A549 (cell line): ENCODE results near the gene PPOX. TPM values are rescaled to one million over a fixed set of nuclear protein-coding genes. Genes with fewer than 3 reads are reported as not detected.

Experiments
- ATAC-seq, 2 experiments: fragments of 200-7000 bp in 1 of 2; fragments of >200 bp in 1 of 2; cut with Nextera tagmentation in 1 of 2; cut with Tn5 transposase in 1 of 2; 3 replicates each; pipeline versions ENCODE4 v1.8.0 to v1.9.1; 2018 to 2020; ENCODE audit warnings: mild to moderate bottlenecking in 1 of 2, moderate library complexity in 1 of 2
- CTCF ChIA-PET: fragments of 300-600 bp; sonication (Branson Sonifier 250); formaldehyde crosslinking; extraction: SDS; loops from one replicate; lab custom pipeline; 2021; ENCODE audit warnings: antibody characterized with exemption, inconsistent platforms; lab: Yijun Ruan, JAX
- POLR2A ChIA-PET: fragments of 350-600 bp; formaldehyde crosslinking; extraction: SDS; loops from one replicate; lab custom pipeline; 2021; ENCODE audit warnings: antibody characterized with exemption, inconsistent platforms; lab: Yijun Ruan, JAX
- DNase-seq, 2 experiments: peaks; one replicate each; pipeline versions ENCODE4 v3.0.0 to v3.0.0-alpha.2; 2011 to 2016; ENCODE audit warnings: low read depth in 1 of 2, low spot score in 1 of 2
- FAIRE-seq: peaks from 2 replicates; lab custom pipeline; 2011; peaks lifted over from hg19 to GRCh38; lab: Jason Lieb, UNC
- H3K27ac ChIP-seq, 2 experiments: fragments of >200 bp; sonication (Bioruptor Twin); formaldehyde crosslinking; 3 replicates each; pipeline ENCODE4 v1.5.1; 2016 to 2017
- H3K4me1 ChIP-seq: fragments of >200 bp; sonication (Bioruptor Twin); formaldehyde crosslinking; 3 replicates; pipeline ENCODE4 v1.6.1; 2016
- H3K4me2 ChIP-seq: fragments of >200 bp; sonication (Bioruptor Twin); formaldehyde crosslinking; 3 replicates; pipeline ENCODE4 v1.6.1; 2016
- H3K4me3 ChIP-seq: fragments of >200 bp; sonication (Bioruptor Twin); formaldehyde crosslinking; 3 replicates; pipeline ENCODE4 v1.5.1; 2016
- H3K9me3 ChIP-seq: fragments of >200 bp; sonication (Bioruptor Twin); formaldehyde crosslinking; 3 replicates; pipeline ENCODE4 v1.6.1; 2016
- CBX2 ChIP-seq: fragments of 200-600 bp; sonication (generic); IDR thresholded peaks from 2 replicates; pipeline ENCODE4 v1.6.1; 2016; ENCODE audit warnings: low read depth, mild to moderate bottlenecking, borderline replicate concordance
- CEBPB ChIP-seq, 2 experiments: fragments of >200 bp in 1 of 2; sonication (Bioruptor Twin) in 1 of 2; formaldehyde crosslinking in 1 of 2; IDR thresholded peaks; 2 replicates each; pipeline ENCODE4 v1.6.1; 2012 to 2016
- CHD2 ChIP-seq: fragments of 150-350 bp; IDR thresholded peaks from 2 replicates; pipeline ENCODE4 v1.6.1; 2014; ENCODE audit warnings: low read length; ENCODE audit not compliant: partially characterized antibody
- CTCF ChIP-seq: fragments of >200 bp; sonication (Bioruptor Twin); formaldehyde crosslinking; IDR thresholded peaks from 3 replicates; pipeline ENCODE4 v1.5.1; 2016
- ESRRA ChIP-seq: fragments of 150-350 bp; IDR thresholded peaks from 2 replicates; pipeline ENCODE4 v1.6.1; 2014; ENCODE audit warnings: mild to moderate bottlenecking, low read length, borderline replicate concordance
- FOXS1 ChIP-seq: fragments of 250-450 bp; sonication (Bioruptor Pico); IDR thresholded peaks from 2 replicates; pipeline ENCODE4 v1.5.0; 2020; ENCODE audit warnings: mild to moderate bottlenecking, moderate library complexity
- HDAC2 ChIP-seq: fragments of 200-600 bp; sonication (generic); IDR thresholded peaks from 2 replicates; pipeline ENCODE4 v1.6.1; 2016
- HEYL ChIP-seq: fragments of 250-450 bp; sonication (Bioruptor Pico); IDR thresholded peaks from 2 replicates; pipeline ENCODE4 v1.8.0; 2021; ENCODE audit warnings: mild to moderate bottlenecking, moderate library complexity
- JUN ChIP-seq, 2 experiments: fragments of >200 bp; sonication (Bioruptor Twin); formaldehyde crosslinking; IDR thresholded peaks; 2 replicates in 1 of 2; 3 replicates in 1 of 2; pipeline ENCODE4 v1.6.1; 2016 to 2017
- JUNB ChIP-seq: fragments of >200 bp; sonication (Bioruptor Twin); formaldehyde crosslinking; IDR thresholded peaks from 2 replicates; pipeline ENCODE4 v1.6.1; 2016
- KDM5A ChIP-seq: fragments of 200-600 bp; sonication (generic); IDR thresholded peaks from 2 replicates; pipeline ENCODE4 v1.6.1; 2016; ENCODE audit warnings: antibody characterized with exemption, mild to moderate bottlenecking
- MAFK ChIP-seq: fragments of 450-650 bp; IDR thresholded peaks from 2 replicates; pipeline ENCODE4 v1.6.1; 2014; ENCODE audit not compliant: partially characterized antibody
- MAZ ChIP-seq: fragments of 150-350 bp; IDR thresholded peaks from 2 replicates; pipeline ENCODE4 v1.6.1; 2014; ENCODE audit warnings: antibody characterized with exemption, low read depth, low read length, borderline replicate concordance
- MYC ChIP-seq: IDR thresholded peaks from 2 replicates; pipeline ENCODE4 v1.6.1; 2012; ENCODE audit warnings: mild to moderate bottlenecking, inconsistent platforms, low read length, improper control_type of control experiment, borderline replicate concordance
- NPAS2 ChIP-seq: fragments of 250-450 bp; sonication (Bioruptor Pico); IDR thresholded peaks from 2 replicates; pipeline ENCODE4 v1.8.0; 2022; ENCODE audit warnings: mild to moderate bottlenecking, moderate library complexity, borderline replicate concordance
- NR3C1 ChIP-seq: fragments of >200 bp; sonication (Bioruptor Twin); formaldehyde crosslinking; IDR thresholded peaks from 3 replicates; pipeline ENCODE4 v1.6.1; 2017
- POLR2A ChIP-seq: IDR thresholded peaks from 2 replicates; pipeline ENCODE4 v1.6.1; 2012; ENCODE audit warnings: mild to moderate bottlenecking, low read length
- RAD21 ChIP-seq, 2 experiments: fragments of >200 bp in 1 of 2; sonication (Bioruptor Twin) in 1 of 2; formaldehyde crosslinking in 1 of 2; IDR thresholded peaks in 1 of 2; conservative IDR thresholded peaks in 1 of 2; 2 replicates in 1 of 2; 3 replicates in 1 of 2; pipeline ENCODE4 v1.6.1; 2012 to 2018; ENCODE audit warnings: inconsistent platforms in 1 of 2
- RARB ChIP-seq: fragments of 250-450 bp; sonication (Bioruptor Pico); IDR thresholded peaks from 2 replicates; pipeline ENCODE4 v1.8.0; 2021; ENCODE audit warnings: mild to moderate bottlenecking, moderate library complexity
- REST ChIP-seq: fragments of 200-600 bp; sonication (generic); IDR thresholded peaks from 2 replicates; pipeline ENCODE4 v1.6.1; 2016; ENCODE audit warnings: antibody characterized with exemption, mild to moderate bottlenecking, moderate library complexity
- RNF2 ChIP-seq: fragments of 200-600 bp; sonication (generic); IDR thresholded peaks from 2 replicates; pipeline ENCODE4 v1.6.1; 2016; ENCODE audit warnings: low read depth, mild to moderate bottlenecking, antibody characterized with exemption, moderate library complexity, borderline replicate concordance
- SMC3 ChIP-seq: fragments of >200 bp; sonication (Bioruptor Twin); formaldehyde crosslinking; IDR thresholded peaks from 3 replicates; pipeline ENCODE4 v1.6.1; 2018; ENCODE audit warnings: inconsistent platforms
- TFCP2L1 ChIP-seq: fragments of 250-450 bp; sonication (Bioruptor Pico); IDR thresholded peaks from 2 replicates; pipeline ENCODE4 v1.5.0; 2021; ENCODE audit warnings: mild to moderate bottlenecking
- ZC3H11A ChIP-seq: fragments of 450-650 bp; IDR thresholded peaks from 2 replicates; pipeline ENCODE4 v1.6.1; 2014; ENCODE audit warnings: antibody characterized with exemption, mild to moderate bottlenecking
- WGBS: methylation state at CpG from one replicate; pipeline ENCODE4 v1.1.6; 2017; ENCODE audit errors: missing lambda C conversion rate; 5-methylcytosine and 5-hydroxymethylcytosine counted together
- polyA plus RNA-seq, 4 experiments: library from polyadenylated mRNA; depleted of rRNA in 3 of 4; stranded (reverse); fragments of >200 nt; fragmentation: RNase III in 1 of 4; extraction: RNeasy Plus Mini Kit Qiagen cat#74134 plus additional on column Dnase treatment in 1 of 4; gene quantifications; 2 replicates in 3 of 4; 3 replicates in 1 of 4; pipeline ENCODE4 v1.2.3, GENCODE V29; 2011 to 2017
- TF ChIP-seq, protein P1 (sequence below): fragments of >200 bp; sonication (Bioruptor Twin); formaldehyde crosslinking; IDR thresholded peaks from 2 replicates; pipeline ENCODE4 v1.6.1; 2016

Gene PPOX
- polyA plus RNA-seq, 2 of the 4 experiments (the other 2 are of a cell fraction): 13.8 to 14.1 TPM

- CTCF ChIA-PET: interaction anchor here (0.9 to 20.1 kb wide), 7 partner anchors 10 to 165 kb away, joined by 3 to 319 read pairs (median 6); partner anchors contain the start of genes NDUFS2 and TOMM40L
- H3K4me3 ChIP-seq: no peak overlapping the region
Observed at GRCh38 chr1:161219078-161219892, 53.1 kb downstream of the PPOX start.

DNA sequence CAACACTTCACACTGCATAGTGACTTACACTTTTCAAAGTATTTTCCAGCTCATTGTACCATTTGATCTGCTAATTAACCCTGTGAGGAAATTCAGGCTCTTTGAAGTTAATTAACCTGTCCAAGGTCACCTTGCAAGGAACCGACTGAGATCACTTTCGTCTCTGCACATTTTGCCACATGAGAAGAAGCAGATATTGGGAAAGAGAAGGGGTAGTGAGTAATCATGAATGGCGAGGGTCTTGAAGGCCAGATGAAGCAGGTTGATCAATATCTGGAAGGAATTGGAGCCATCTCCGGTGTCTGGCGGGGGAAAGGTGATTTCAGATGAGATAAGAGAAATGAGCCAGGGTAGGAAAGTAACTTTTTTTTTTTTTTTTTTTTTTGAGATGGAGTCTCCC lies 53.8 kb downstream of the PPOX start:
- FAIRE-seq: no peak
- H3K27ac ChIP-seq: no peak overlapping the region
- no peak for DNase-seq
- no peaks in the 10 kb centered on the region for H3K9me3 ChIP-seq
- ATAC-seq: no peak
- POLR2A ChIA-PET: interaction anchor here (1.0 kb wide), 1 partner anchor 18 kb away, joined by 3 read pairs; the partner anchor contains the start of gene NDUFS2
- no peak overlapping the region for H3K4me3 ChIP-seq
- H3K4me2 ChIP-seq: no peak overlapping the region
- CTCF ChIA-PET: interaction anchor here (1.0 to 20.1 kb wide), 6 partner anchors 9 to 164 kb away, joined by 3 to 319 read pairs (median 36); partner anchors contain the start of genes NDUFS2 and TOMM40L
- 85% methylated on average over 5 of the region's 5 CpGs for WGBS
- H3K4me1 ChIP-seq: no peaks in the 10 kb centered on the region
- no peak for TF ChIP-seq HEYL (CRISPR knock-in tag)
- no peak for TF ChIP-seq FOXS1 (CRISPR knock-in tag)
- TF ChIP-seq MAZ: no peak
- TF ChIP-seq RAD21 (conservative IDR thresholded peaks at IDR 0.05 in 1 of 2, IDR thresholded peaks at IDR 0.05 in 1 of 2): no peak
- no peak for TF ChIP-seq POLR2A
- no peak for TF ChIP-seq CTCF
- TF ChIP-seq NR3C1: no peak

More at GRCh38 chr1:161219078-161219892, 53.1 kb downstream of the PPOX start:
- no peak for ATAC-seq
- H3K9me3 ChIP-seq: no peaks in the 10 kb centered on the region
- POLR2A ChIA-PET: interaction anchor here (0.6 kb wide), 1 partner anchor 161 kb away, joined by 3 read pairs; no protein-coding TSS in a partner anchor
- 59% methylated on average over 5 of the region's 5 CpGs for WGBS
- no peak overlapping the region for H3K4me2 ChIP-seq
- DNase-seq: no peak
- H3K27ac ChIP-seq: no peak overlapping the region
- no peaks in the 10 kb centered on the region for H3K4me1 ChIP-seq
- no peak for TF ChIP-seq KDM5A
- TF ChIP-seq NPAS2: no peak
- no peak for TF ChIP-seq RNF2
- TF ChIP-seq CBX2: no peak
- TF ChIP-seq, protein P1, sequence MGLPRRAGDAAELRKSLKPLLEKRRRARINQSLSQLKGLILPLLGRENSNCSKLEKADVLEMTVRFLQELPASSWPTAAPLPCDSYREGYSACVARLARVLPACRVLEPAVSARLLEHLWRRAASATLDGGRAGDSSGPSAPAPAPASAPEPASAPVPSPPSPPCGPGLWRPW: no peak
- TF ChIP-seq MAFK: no peak
- TF ChIP-seq TFCP2L1 (CRISPR knock-in tag): no peak
- TF ChIP-seq CEBPB (IDR thresholded peaks at IDR 0.05): no peak
- TF ChIP-seq JUNB: no peak
- TF ChIP-seq JUN (IDR thresholded peaks at IDR 0.05): no peak
- TF ChIP-seq MYC: no peak
- TF ChIP-seq REST: no peak
- TF ChIP-seq FOXS1 (CRISPR knock-in tag): no peak
- TF ChIP-seq ZC3H11A: no peak
- no peak for TF ChIP-seq ESRRA
- no peak for TF ChIP-seq RARB
- TF ChIP-seq SMC3: no peak
- TF ChIP-seq HDAC2: no peak
- no peak for TF ChIP-seq CHD2
- FAIRE-seq: no peak
